Vagina (tissue), 2 donors: ENCODE measurements around the gene ACADL. TPM values are rescaled to one million over a fixed set of nuclear protein-coding genes. Genes with fewer than 3 reads are reported as not detected.

Experiments used
- DNase-seq, 2 donors: peaks; one replicate each; pipeline ENCODE4 v3.0.0-alpha.2; 2017; ENCODE audit errors: extremely low spot score in 2 of 2
- H3K27ac ChIP-seq: fragments of 200-600 bp; sonication (generic); one replicate; pipeline ENCODE4 v1.5.1; 2019
- H3K27me3 ChIP-seq: fragments of 200-600 bp; sonication (generic); one replicate; pipeline ENCODE4 v1.5.1; 2019
- H3K36me3 ChIP-seq, 2 donors: fragments of 200-600 bp; sonication (generic); one replicate each; pipeline ENCODE4 v1.5.1; 2017 to 2019
- H3K4me1 ChIP-seq: fragments of 200-600 bp; sonication (generic); one replicate; pipeline ENCODE4 v1.5.1; 2019
- H3K4me3 ChIP-seq, 2 donors: fragments of 200-600 bp; sonication (generic); 1 replicate in 1 of 2; 2 replicates in 1 of 2; pipeline ENCODE4 v1.5.1; 2016 to 2019
- H3K9me3 ChIP-seq: fragments of 200-600 bp; sonication (generic); one replicate; pipeline ENCODE4 v1.5.1; 2019
- POLR2A ChIP-seq, 2 donors: fragments of 450-650 bp; IDR thresholded peaks; one replicate each; pipeline ENCODE4 v1.6.1; 2017; ENCODE audit warnings: antibody characterized with exemption in 2 of 2, mild to moderate bottlenecking in 2 of 2, moderate library complexity in 2 of 2
- POLR2AphosphoS5 ChIP-seq, 2 donors: sonication (generic); formaldehyde crosslinking; IDR thresholded peaks; one replicate each; pipeline ENCODE4 v1.9.0; 2017; ENCODE audit warnings: antibody characterized with exemption in 2 of 2, mild to moderate bottlenecking in 2 of 2, low read depth in 1 of 2; ENCODE audit not compliant: insufficient read depth in 1 of 2
- intact Hi-C: fragments of 100-400 bp; cut with DNase I; formaldehyde crosslinking; loops from one replicate; pipeline ENCODE4 v1.15.1; 2023
- total RNA-seq: library from RNA; depleted of rRNA; stranded (reverse); fragments of >200 nt; gene quantifications from one replicate; pipeline ENCODE4 v1.2.3, GENCODE V29; 2016
- TF ChIP-seq, protein P1 (sequence below), 3 experiments: fragments of 450-650 bp in 2 of 3; fragments of 200-600 bp in 1 of 3; sonication (generic) in 1 of 3; IDR thresholded peaks; one replicate each; pipeline ENCODE4 v1.5.1; 2017 to 2019; ENCODE audit warnings: antibody characterized with exemption in 3 of 3, mild to moderate bottlenecking in 2 of 3, moderate library complexity in 2 of 3

The ACADL gene
- total RNA-seq, 1 donor from 2014 or later, result 10.6 TPM

DNA sequence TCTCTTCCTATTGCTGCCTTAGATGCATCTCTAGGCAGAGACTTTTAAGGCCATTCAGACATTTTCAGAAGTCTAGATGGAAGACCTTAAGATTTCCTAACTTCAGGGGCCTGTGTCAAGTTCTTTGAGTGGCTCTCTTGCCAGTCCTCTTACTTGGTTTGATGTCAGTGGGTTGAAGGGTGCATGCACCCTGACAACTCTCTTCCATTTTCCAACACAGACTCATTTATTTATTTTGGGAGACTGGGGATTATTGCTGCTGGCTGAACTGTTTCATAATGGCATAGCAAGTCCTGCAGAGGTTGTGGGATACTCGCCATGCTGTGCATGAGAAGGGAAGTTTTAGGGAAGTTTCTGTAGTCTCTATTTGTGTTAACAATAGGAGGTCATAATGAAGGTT lies 39.0 kb upstream of the ACADL start:
- Histone ChIP-seq H3K4me3 (no peak overlapping the region), H3K4me1 (no peaks in the 10 kb centered on the region), H3K9me3 (no peaks in the 10 kb centered on the region), H3K27ac (no peak overlapping the region), H3K27me3 (no peaks in the 10 kb centered on the region), H3K36me3 (no peaks in the 10 kb centered on the region)
- intact Hi-C loops, result no loop called here
- no peak for DNase-seq
- TF ChIP-seq POLR2A (IDR thresholded peaks at IDR 0.05), result no peak
- TF ChIP-seq POLR2AphosphoS5 (IDR thresholded peaks at IDR 0.05; ENCODE audit: insufficient read depth in 1 of 2, low read depth in 1 of 2), result no peak
- TF ChIP-seq, protein P1, sequence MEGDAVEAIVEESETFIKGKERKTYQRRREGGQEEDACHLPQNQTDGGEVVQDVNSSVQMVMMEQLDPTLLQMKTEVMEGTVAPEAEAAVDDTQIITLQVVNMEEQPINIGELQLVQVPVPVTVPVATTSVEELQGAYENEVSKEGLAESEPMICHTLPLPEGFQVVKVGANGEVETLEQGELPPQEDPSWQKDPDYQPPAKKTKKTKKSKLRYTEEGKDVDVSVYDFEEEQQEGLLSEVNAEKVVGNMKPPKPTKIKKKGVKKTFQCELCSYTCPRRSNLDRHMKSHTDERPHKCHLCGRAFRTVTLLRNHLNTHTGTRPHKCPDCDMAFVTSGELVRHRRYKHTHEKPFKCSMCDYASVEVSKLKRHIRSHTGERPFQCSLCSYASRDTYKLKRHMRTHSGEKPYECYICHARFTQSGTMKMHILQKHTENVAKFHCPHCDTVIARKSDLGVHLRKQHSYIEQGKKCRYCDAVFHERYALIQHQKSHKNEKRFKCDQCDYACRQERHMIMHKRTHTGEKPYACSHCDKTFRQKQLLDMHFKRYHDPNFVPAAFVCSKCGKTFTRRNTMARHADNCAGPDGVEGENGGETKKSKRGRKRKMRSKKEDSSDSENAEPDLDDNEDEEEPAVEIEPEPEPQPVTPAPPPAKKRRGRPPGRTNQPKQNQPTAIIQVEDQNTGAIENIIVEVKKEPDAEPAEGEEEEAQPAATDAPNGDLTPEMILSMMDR (IDR thresholded peaks at IDR 0.05), result no peak

DNA sequence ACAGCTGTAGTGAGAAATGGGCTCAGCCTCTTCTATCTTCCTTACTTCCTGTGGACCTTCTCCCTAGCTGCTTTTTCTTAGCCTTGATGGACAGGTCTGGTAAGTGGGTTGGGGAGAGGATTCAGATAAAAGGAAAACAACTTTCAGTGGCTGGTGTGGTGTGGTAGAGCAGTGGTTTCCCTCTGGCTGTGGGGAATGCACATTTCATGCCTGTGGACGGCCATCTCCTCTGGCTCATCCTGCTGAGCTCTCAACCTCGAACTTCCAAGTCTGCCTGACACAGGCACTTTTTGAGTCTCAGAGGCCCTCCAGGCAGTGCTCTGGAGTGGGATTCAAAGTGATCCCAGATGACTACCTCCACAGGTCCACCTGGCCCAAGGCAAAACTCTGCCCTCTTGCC lies 38.6 kb upstream of the ACADL start:
- no peaks in the 10 kb centered on the region for H3K36me3 ChIP-seq
- TF ChIP-seq, protein P1 (IDR thresholded peaks at IDR 0.05), result no peak
- TF ChIP-seq POLR2A (IDR thresholded peaks at IDR 0.05) (no peak), POLR2AphosphoS5 (IDR thresholded peaks at IDR 0.05; ENCODE audit: insufficient read depth in 1 of 2, low read depth in 1 of 2) (no peak)
- H3K27me3 ChIP-seq, result no peaks in the 10 kb centered on the region
- H3K9me3 ChIP-seq, result no peaks in the 10 kb centered on the region
- no peak for DNase-seq
- H3K4me3 ChIP-seq, result no peak overlapping the region
- H3K27ac ChIP-seq, result no peak overlapping the region
- intact Hi-C loops, result no loop called here
- no peaks in the 10 kb centered on the region for H3K4me1 ChIP-seq

DNA sequence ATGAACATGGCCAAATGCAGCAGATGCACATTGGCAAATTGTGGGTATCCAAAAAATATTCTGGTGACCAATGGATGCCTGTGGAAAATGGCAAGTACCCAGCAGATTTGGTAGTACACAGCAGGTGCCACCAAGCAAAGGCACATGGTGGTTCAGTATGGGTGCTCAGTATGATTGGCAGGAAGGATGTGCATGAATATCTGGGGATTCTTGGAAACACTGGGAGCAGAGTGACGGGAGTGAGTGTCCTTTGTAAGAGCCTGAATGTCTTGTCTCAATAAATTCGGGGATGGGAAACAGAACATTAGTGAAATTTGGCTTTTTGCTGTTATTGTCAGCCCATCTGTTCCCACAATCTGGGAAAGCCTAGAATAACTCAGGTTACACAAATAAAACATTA lies 36.8 kb upstream of the ACADL start:
- H3K9me3 ChIP-seq, result no peaks in the 10 kb centered on the region
- H3K4me3 ChIP-seq, result no peak overlapping the region
- intact Hi-C loops, result no loop called here
- no peaks in the 10 kb centered on the region for H3K36me3 ChIP-seq
- TF ChIP-seq POLR2AphosphoS5 (IDR thresholded peaks at IDR 0.05; ENCODE audit: insufficient read depth in 1 of 2, low read depth in 1 of 2) (no peak), POLR2A (IDR thresholded peaks at IDR 0.05) (no peak)
- TF ChIP-seq, protein P1 (IDR thresholded peaks at IDR 0.05), result no peak
- no peaks in the 10 kb centered on the region for H3K4me1 ChIP-seq
- no peaks in the 10 kb centered on the region for H3K27me3 ChIP-seq
- no peak for DNase-seq
- no peak overlapping the region for H3K27ac ChIP-seq

- intact Hi-C loops, result no loop called here
- no peak for TF ChIP-seq POLR2AphosphoS5 (IDR thresholded peaks at IDR 0.05; ENCODE audit: insufficient read depth in 1 of 2, low read depth in 1 of 2)
Observed at GRCh38 chr2:210259687-210260086, 34.4 kb upstream of the ACADL start.

DNA sequence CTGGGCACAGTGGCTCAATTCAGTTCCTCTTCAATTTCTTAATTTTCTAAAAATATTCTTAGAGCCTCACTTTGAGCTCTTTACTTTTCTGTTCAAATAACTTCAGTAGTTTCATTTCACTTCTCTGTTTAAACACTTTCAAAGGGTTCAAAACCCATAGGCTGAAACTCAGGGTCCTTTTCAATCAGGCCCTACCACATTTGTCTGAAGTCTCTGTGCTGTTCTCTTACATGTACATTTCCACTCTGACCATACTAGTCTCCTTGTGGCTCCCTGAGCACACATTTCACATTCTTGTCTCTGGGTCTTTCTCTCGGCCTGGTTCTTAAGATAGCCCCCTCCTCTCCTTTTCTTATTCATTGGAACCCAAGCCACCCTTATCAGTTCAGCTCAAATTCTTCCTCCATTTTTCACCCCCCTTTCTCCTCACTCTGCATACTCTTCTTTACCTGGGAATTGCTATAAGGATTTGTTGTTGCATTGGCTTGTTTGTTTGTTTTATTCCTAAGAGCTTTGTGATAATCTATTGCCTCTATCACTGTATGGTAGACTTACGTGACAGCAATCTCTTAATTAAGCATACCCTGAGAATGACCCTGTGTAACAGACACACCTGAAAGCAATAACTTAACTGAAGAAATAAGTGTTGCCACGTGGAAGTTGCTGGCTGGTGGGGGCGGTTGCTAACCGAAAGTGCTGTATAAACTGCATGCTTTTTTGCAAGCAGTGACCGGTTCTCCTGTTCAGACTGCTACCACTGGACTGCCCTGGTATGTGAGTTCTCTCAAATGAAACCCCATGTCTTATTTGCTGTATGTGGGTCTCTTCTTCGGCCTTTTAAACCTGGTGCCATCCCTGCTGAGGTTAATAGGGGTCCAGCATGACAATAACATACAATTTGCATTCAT lies 27.7 kb upstream of the ACADL start:
- no peaks in the 10 kb centered on the region for H3K27me3 ChIP-seq
- no peaks in the 10 kb centered on the region for H3K36me3 ChIP-seq
- no peak overlapping the region for H3K27ac ChIP-seq
- H3K4me3 ChIP-seq, result no peak overlapping the region
- DNase-seq, result no peak
- intact Hi-C loops, result no loop called here
- no peaks in the 10 kb centered on the region for H3K9me3 ChIP-seq
- TF ChIP-seq, protein P1 (IDR thresholded peaks at IDR 0.05), result no peak
- no peak for TF ChIP-seq POLR2AphosphoS5 (IDR thresholded peaks at IDR 0.05; ENCODE audit: insufficient read depth in 1 of 2, low read depth in 1 of 2)
- no peak for TF ChIP-seq POLR2A (IDR thresholded peaks at IDR 0.05)
- H3K4me1 ChIP-seq, result no peaks in the 10 kb centered on the region

More at GRCh38 chr2:210259687-210260086, 34.4 kb upstream of the ACADL start:
- H3K4me3 ChIP-seq, result no peak overlapping the region
- no peak for DNase-seq
- H3K4me1 ChIP-seq, result no peaks in the 10 kb centered on the region
- H3K9me3 ChIP-seq, result no peaks in the 10 kb centered on the region
- no peak overlapping the region for H3K27ac ChIP-seq
- H3K27me3 ChIP-seq, result no peaks in the 10 kb centered on the region
- no peaks in the 10 kb centered on the region for H3K36me3 ChIP-seq
